ENCODE data around the gene EVC2.

DNA sequence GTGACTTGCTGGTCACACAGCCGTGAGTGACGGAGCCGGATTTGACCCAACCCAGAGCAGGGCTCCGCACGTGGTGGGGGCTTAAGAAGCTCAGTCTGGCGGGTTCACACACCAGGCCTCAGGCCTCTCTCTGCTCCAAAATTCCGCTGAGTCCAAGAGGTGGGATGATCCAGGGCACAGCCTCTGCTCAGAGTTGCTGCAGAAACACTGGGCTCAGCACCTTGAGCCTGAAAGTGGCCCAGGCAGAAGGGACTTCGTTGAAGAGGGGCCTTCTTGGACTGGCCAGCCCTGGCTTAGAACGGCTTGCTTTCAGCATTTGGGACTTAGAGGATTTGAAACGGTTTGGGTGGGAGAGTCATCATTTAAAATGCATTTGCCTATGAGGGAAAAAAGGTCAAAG lies 23.8 kb upstream of the EVC2 start:
- TF ChIP-seq ZNF274 (IDR thresholded peaks at IDR 0.05; ENCODE audit: low read depth, low read length): no peak
- TF ChIP-seq YY1 (IDR thresholded peaks at IDR 0.05; ENCODE audit: insufficient read depth, insufficient read length): no peak
